Vagina (tissue), 2 donors: Measurements from ENCODE around the gene CPZ.

Experiments
- CTCF ChIP-seq, 3 experiments: fragments of 450-650 bp in 2 of 3; fragments of 200-600 bp in 1 of 3; sonication (generic) in 1 of 3; IDR thresholded peaks; one replicate each; pipeline ENCODE4 v1.5.1; 2017 to 2019; ENCODE audit warnings: antibody characterized with exemption in 3 of 3, mild to moderate bottlenecking in 2 of 3, moderate library complexity in 2 of 3
- POLR2A ChIP-seq, 2 donors: fragments of 450-650 bp; IDR thresholded peaks; one replicate each; pipeline ENCODE4 v1.6.1; 2017; ENCODE audit warnings: antibody characterized with exemption in 2 of 2, mild to moderate bottlenecking in 2 of 2, moderate library complexity in 2 of 2

- TF ChIP-seq POLR2A (IDR thresholded peaks at IDR 0.05) = no peak
- TF ChIP-seq CTCF (IDR thresholded peaks at IDR 0.05) = no peak
Measured at GRCh38 chr4:8656185-8656517, 63.6 kb downstream of the CPZ start.
